Measurements from ENCODE around the gene TPK1.

DNA sequence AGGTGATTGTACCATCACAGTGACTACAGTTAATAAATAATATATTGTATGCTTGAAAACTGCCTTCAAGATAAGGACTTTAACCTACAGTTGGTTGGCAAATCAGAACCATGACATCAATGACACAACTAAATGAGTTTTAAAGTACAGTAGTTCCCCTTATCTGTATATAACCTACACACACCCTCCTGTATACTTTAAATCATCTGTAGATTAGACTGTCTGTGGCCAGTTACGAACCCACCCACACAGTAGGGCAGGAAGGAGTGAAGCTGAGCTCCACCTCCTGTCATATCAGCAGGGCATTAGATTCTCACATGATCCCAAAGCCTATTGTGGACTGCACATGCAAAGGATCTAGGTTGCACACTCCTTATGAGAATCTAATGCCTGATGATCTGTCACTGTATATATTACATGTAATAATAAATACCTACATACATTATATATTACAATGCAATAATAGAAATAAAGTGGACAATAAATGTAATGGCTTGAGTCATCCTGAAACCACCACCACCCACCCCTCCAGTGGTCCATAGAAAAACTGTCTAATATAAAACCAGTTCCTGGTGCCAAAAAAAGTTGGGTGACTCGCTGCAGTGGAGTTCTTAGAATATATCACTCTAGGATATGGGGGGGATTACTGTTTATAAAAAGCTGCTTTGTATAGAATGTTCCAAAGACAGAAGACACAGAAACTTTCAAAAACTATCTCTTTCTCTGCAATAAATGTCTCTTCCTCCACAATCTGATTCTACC, 5.6 kb downstream of the TPK1 start:
- TF ChIP-seq EZH2 (IDR thresholded peaks at IDR 0.05; ENCODE audit: borderline replicate concordance, low read length): no peak
- TF ChIP-seq, protein P1, sequence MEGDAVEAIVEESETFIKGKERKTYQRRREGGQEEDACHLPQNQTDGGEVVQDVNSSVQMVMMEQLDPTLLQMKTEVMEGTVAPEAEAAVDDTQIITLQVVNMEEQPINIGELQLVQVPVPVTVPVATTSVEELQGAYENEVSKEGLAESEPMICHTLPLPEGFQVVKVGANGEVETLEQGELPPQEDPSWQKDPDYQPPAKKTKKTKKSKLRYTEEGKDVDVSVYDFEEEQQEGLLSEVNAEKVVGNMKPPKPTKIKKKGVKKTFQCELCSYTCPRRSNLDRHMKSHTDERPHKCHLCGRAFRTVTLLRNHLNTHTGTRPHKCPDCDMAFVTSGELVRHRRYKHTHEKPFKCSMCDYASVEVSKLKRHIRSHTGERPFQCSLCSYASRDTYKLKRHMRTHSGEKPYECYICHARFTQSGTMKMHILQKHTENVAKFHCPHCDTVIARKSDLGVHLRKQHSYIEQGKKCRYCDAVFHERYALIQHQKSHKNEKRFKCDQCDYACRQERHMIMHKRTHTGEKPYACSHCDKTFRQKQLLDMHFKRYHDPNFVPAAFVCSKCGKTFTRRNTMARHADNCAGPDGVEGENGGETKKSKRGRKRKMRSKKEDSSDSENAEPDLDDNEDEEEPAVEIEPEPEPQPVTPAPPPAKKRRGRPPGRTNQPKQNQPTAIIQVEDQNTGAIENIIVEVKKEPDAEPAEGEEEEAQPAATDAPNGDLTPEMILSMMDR (IDR thresholded peaks at IDR 0.05; ENCODE audit: low read length): no peak

All from OCI-LY1 (cell line).